Left renal pelvis (tissue), 4 donors: ENCODE results near the gene CWC15. TPM values are rescaled to one million over a fixed set of nuclear protein-coding genes. Genes with fewer than 3 reads are reported as not detected.
"Not testable (repeated sequence)": the region's sequence is repeated elsewhere in the genome, so short reads cannot be mapped to it uniquely, and the experiment has no call there.

Experiments used
- DNase-seq, 4 donors: peaks; one replicate each; pipeline ENCODE4 v3.0.0-alpha.2; 2013; ENCODE audit warnings: low read depth in 4 of 4, low spot score in 3 of 4
- polyA plus RNA-seq, 4 donors: library from polyadenylated mRNA; unstranded; fragments of 120-200 nt; gene quantifications; one replicate each; pipeline ENCODE4 v1.2.1, GENCODE V29; 2013; ENCODE audit not compliant: insufficient read length in 4 of 4

The CWC15 gene
- polyA plus RNA-seq: 100 to 1,000 TPM in 3 of 4 donors, 10 to 100 TPM in 1; 84.8 to 129 (median 117) TPM

- DNase-seq: peak; percentile 89 to 95 (median 92)
Measured at GRCh38 chr11:94973099-94973968, at the start of gene CWC15, which contains the start of gene KDM4D. Gene CWC15 (minus strand): TSS chr11:94973556. CDS start chr11:94972185, 1,371 bp downstream. Gene KDM4D (plus strand): TSS chr11:94973709. CDS start chr11:94997373, 23,664 bp downstream.

GRCh38 chr11:95021468-95021867, 48.1 kb upstream of the CWC15 start:
- DNase-seq: not testable (repeated sequence)

- DNase-seq: no peak
Measured at GRCh38 chr11:95016139-95016538, 42.8 kb upstream of the CWC15 start.

- no peak for DNase-seq
Measured at GRCh38 chr11:95014184-95014821, 40.9 kb upstream of the CWC15 start.

GRCh38 chr11:95011376-95011775, 38.0 kb upstream of the CWC15 start:
- DNase-seq: no peak

GRCh38 chr11:95005642-95006041, 32.3 kb upstream of the CWC15 start:
- no peak for DNase-seq

GRCh38 chr11:95003716-95004115, 30.4 kb upstream of the CWC15 start:
- no peak for DNase-seq

GRCh38 chr11:94998285-94998684, 24.9 kb upstream of the CWC15 start:
- DNase-seq: no peak

- DNase-seq: no peak
Measured at GRCh38 chr11:94997437-94997836, 24.1 kb upstream of the CWC15 start.

- no peak for DNase-seq
Measured at GRCh38 chr11:94993400-94993943, 20.1 kb upstream of the CWC15 start.

- no peak for DNase-seq
Measured at GRCh38 chr11:94988748-94989147, 15.4 kb upstream of the CWC15 start.

- DNase-seq: no peak
Measured at GRCh38 chr11:94987378-94987777, 14.0 kb upstream of the CWC15 start.

- DNase-seq: no peak
Measured at GRCh38 chr11:94975599-94975998, 2.2 kb upstream of the CWC15 start.

GRCh38 chr11:94974178-94974577, 822 bp upstream of the CWC15 start:
- no peak for DNase-seq

- DNase-seq: no peak
Measured at GRCh38 chr11:94972700-94973098, 657 bp downstream of the CWC15 start.

- no peak for DNase-seq
Measured at GRCh38 chr11:94968334-94968958, 4.9 kb downstream of the CWC15 start.

GRCh38 chr11:94964934-94965333, 8.4 kb downstream of the CWC15 start:
- DNase-seq: no peak

- DNase-seq: no peak
Measured at GRCh38 chr11:94961255-94961654, 12.1 kb downstream of the CWC15 start.

GRCh38 chr11:94960488-94960887, 12.9 kb downstream of the CWC15 start:
- DNase-seq: no peak

GRCh38 chr11:94959179-94959578, 14.2 kb downstream of the CWC15 start:
- DNase-seq: no peak

GRCh38 chr11:94958121-94958696, 15.1 kb downstream of the CWC15 start:
- DNase-seq: no peak
